HCT116 (cell line): ENCODE measurements around the gene CPNE7. TPM values are rescaled to one million over a fixed set of nuclear protein-coding genes. Genes with fewer than 3 reads are reported as not detected.

Experiments used
- ATAC-seq: fragments of 200-7000 bp; cut with Tn5 transposase; 2 replicates; pipeline ENCODE4 v1.9.1; 2020; ENCODE audit warnings: mild to moderate bottlenecking, moderate library complexity
- BruUV-seq: library from RNA; stranded (reverse); fragments of 400-500 nt; replicated peaks from 2 replicates; lab custom pipeline; 2021; lab: Mats Ljungman, UMichigan
- CTCF ChIA-PET: fragments of 300-600 bp; sonication (Branson Sonifier 250); formaldehyde crosslinking; loops from one replicate; lab custom pipeline; 2021; ENCODE audit warnings: antibody characterized with exemption; lab: Charles Lee
- POLR2A ChIA-PET: fragments of 300-600, 350-600 bp; sonication (Branson Sonifier 250); formaldehyde crosslinking; loops from one replicate; lab custom pipeline; 2021; ENCODE audit warnings: antibody characterized with exemption; lab: Charles Lee
- RAD21 ChIA-PET, 2 experiments: fragments of 300-600 bp; sonication (Branson Sonifier 250); formaldehyde crosslinking; loops; one replicate each; lab custom pipeline; 2023; ENCODE audit warnings: low total read pairs in 2 of 2; ENCODE audit not compliant: uncharacterized antibody in 2 of 2, unreplicated experiment in 2 of 2, low non-redundant PET in 1 of 2; lab: Charles Lee
- DNase-seq: peaks from one replicate; pipeline ENCODE4 v3.0.0-alpha.2; 2010; ENCODE audit warnings: low read depth, low spot score
- H2AFZ ChIP-seq: fragments of 200-600 bp; shearing (Covaris generic), sonication (generic); 2 replicates; pipeline ENCODE4 v1.6.1; 2017; ENCODE audit warnings: low read depth, mixed run types, mixed read lengths, antibody characterized with exemption, low read length; ENCODE audit not compliant: poor library complexity, severe bottlenecking
- H3K27ac ChIP-seq: 2 replicates; pipeline ENCODE4 v1.5.1; 2012; ENCODE audit warnings: low read depth, low read length
- H3K27me3 ChIP-seq: fragments of 200-600 bp; sonication (generic); 2 replicates; pipeline ENCODE4 v1.6.1; 2016; ENCODE audit warnings: mixed run types, low read length, mixed read lengths; ENCODE audit not compliant: insufficient read depth
- H3K36me3 ChIP-seq, 2 experiments: fragments of 200-500 bp in 1 of 2; fragments of 200-600 bp in 1 of 2; sonication (Bioruptor generic) in 1 of 2; sonication (generic) in 1 of 2; 2 replicates each; pipeline versions ENCODE4 v1.5.1 to v1.6.1; 2014 to 2016; ENCODE audit warnings: low read length in 2 of 2, inconsistent platforms in 1 of 2, mixed read lengths in 1 of 2, mixed run types in 1 of 2; ENCODE audit not compliant: insufficient read depth in 2 of 2, control insufficient read depth in 1 of 2
- H3K4me1 ChIP-seq, 2 experiments: fragments of 200-600 bp in 1 of 2; sonication (generic) in 1 of 2; 2 replicates each; pipeline versions ENCODE4 v1.5.1 to v1.6.1; 2012 to 2017; ENCODE audit warnings: low read length in 2 of 2, inconsistent platforms in 1 of 2, mild to moderate bottlenecking in 1 of 2, mixed read lengths in 1 of 2, mixed run types in 1 of 2, moderate library complexity in 1 of 2; ENCODE audit not compliant: insufficient read depth in 2 of 2, control insufficient read depth in 1 of 2
- H3K4me2 ChIP-seq: fragments of 200-600 bp; sonication (generic); 2 replicates; pipeline ENCODE4 v1.6.1; 2017; ENCODE audit warnings: mixed run types, low read length, mixed read lengths
- H3K4me3 ChIP-seq, 2 experiments: fragments of 200-600 bp in 1 of 2; sonication (generic) in 1 of 2; replicated peaks in 1 of 2; 2 replicates each; pipeline ENCODE4 v1.5.1; 2011 to 2016; ENCODE audit warnings: low read length in 2 of 2, control low read depth in 1 of 2, low read depth in 1 of 2, mild to moderate bottlenecking in 1 of 2, mixed read lengths in 1 of 2, mixed run types in 1 of 2
- H3K79me2 ChIP-seq: fragments of 200-600 bp; sonication (generic); 2 replicates; pipeline ENCODE4 v1.6.1; 2017; ENCODE audit warnings: mild to moderate bottlenecking, mixed run types, low read length, moderate library complexity, mixed read lengths; ENCODE audit not compliant: insufficient read depth
- H3K9ac ChIP-seq: fragments of 200-600 bp; sonication (generic); 2 replicates; pipeline ENCODE4 v1.6.1; 2016; ENCODE audit warnings: low read length, mixed read lengths
- H3K9me2 ChIP-seq: fragments of 200-600 bp; sonication (generic), shearing (Covaris generic); 2 replicates; pipeline ENCODE4 v1.6.1; 2017; ENCODE audit warnings: mixed run types, mild to moderate bottlenecking, moderate library complexity; ENCODE audit not compliant: insufficient read depth
- H3K9me3 ChIP-seq, 2 experiments: fragments of 200-500 bp in 1 of 2; fragments of 200-600 bp in 1 of 2; sonication (Bioruptor generic) in 1 of 2; sonication (generic) in 1 of 2; 2 replicates each; pipeline ENCODE4 v1.6.1; 2014 to 2017; ENCODE audit warnings: low read length in 2 of 2, mixed read lengths in 2 of 2, inconsistent platforms in 1 of 2, low read depth in 1 of 2, mild to moderate bottlenecking in 1 of 2, mixed run types in 1 of 2, moderate library complexity in 1 of 2; ENCODE audit not compliant: control insufficient read depth in 1 of 2, insufficient read depth in 1 of 2
- H4K20me1 ChIP-seq: fragments of 200-600 bp; sonication (generic), shearing (Covaris generic); 2 replicates; pipeline ENCODE4 v1.6.1; 2017; ENCODE audit warnings: mixed run types, mild to moderate bottlenecking, moderate library complexity; ENCODE audit not compliant: insufficient read depth
- CBX3 ChIP-seq: IDR thresholded peaks from 2 replicates; pipeline ENCODE4 v1.6.1; 2012; ENCODE audit warnings: low read depth
- EZH2 ChIP-seq: fragments of 200-600 bp; sonication (generic); IDR thresholded peaks from 2 replicates; pipeline ENCODE4 v1.6.1; 2017; ENCODE audit warnings: antibody characterized with exemption, mixed run types
- EZH2phosphoT487 ChIP-seq: fragments of 200-600 bp; IDR thresholded peaks from 2 replicates; pipeline ENCODE4 v1.6.1; 2018; ENCODE audit warnings: antibody characterized with exemption, borderline replicate concordance
- FOSL1 ChIP-seq: IDR thresholded peaks from 2 replicates; pipeline ENCODE4 v1.6.1; 2012; ENCODE audit warnings: low read depth
- JUND ChIP-seq: IDR thresholded peaks from 2 replicates; pipeline ENCODE4 v1.6.1; 2012
- MAX ChIP-seq: IDR thresholded peaks from 2 replicates; pipeline ENCODE4 v1.6.1; 2012
- POLR2A ChIP-seq: IDR thresholded peaks from 2 replicates; pipeline ENCODE4 v1.7.0; 2011; ENCODE audit warnings: borderline replicate concordance; ENCODE audit not compliant: insufficient read depth, insufficient read length; ENCODE audit errors: extremely low read depth
- RAD21 ChIP-seq: IDR thresholded peaks from 2 replicates; pipeline ENCODE4 v1.6.1; 2012; ENCODE audit warnings: low read depth, mild to moderate bottlenecking
- SP1 ChIP-seq: IDR thresholded peaks from 2 replicates; pipeline ENCODE4 v1.6.1; 2012; ENCODE audit warnings: low read depth
- YY1 ChIP-seq: IDR thresholded peaks from 2 replicates; pipeline ENCODE4 v1.6.1; 2011; ENCODE audit warnings: low read length, low read depth, moderate library complexity, mild to moderate bottlenecking; ENCODE audit not compliant: insufficient replicate concordance; ENCODE audit errors: extremely low read depth
- intact Hi-C: fragments of 100-400 bp; cut with micrococcal nuclease; formaldehyde crosslinking; loops from 2 replicates; pipeline ENCODE4 v1.10.0; 2022
- total RNA-seq: library from RNA; stranded (reverse); gene quantifications from one replicate; pipeline ENCODE4 v1.2.1, GENCODE V29; 2021; ENCODE audit not compliant: unreplicated experiment

The CPNE7 gene
- total RNA-seq, 1 experiment from 2014 or later, result 201 TPM

GRCh38 chr16:89599902-89600301 lies 24.3 kb downstream of the CPNE7 start:
- no peaks in the 10 kb centered on the region for H4K20me1 ChIP-seq
- intact Hi-C loops, result loop anchor here (1.0 to 2.0 kb wide), 2 partner anchors 41 to 67 kb away; no protein-coding TSS in a partner anchor
- BruUV-seq, result no TSS peak
- peaks cover 28 to 51% of the 10 kb centered on the region in 2 experiments for H3K4me1 ChIP-seq
- no peak overlapping the region; the same call in 1 of the 2 replicates for H3K27ac ChIP-seq
- H3K27me3 ChIP-seq, result no peaks in the 10 kb centered on the region
- ChIA-PET CTCF (interaction anchor here (0.6 to 2.1 kb wide), 12 partner anchors 8 to 261 kb away, joined by 3 to 17 read pairs (median 4); partner anchors contain the start of gene CDK10), POLR2A (interaction anchor here (0.6 kb wide), 1 partner anchor 11 kb away, joined by 3 read pairs; no protein-coding TSS in a partner anchor), RAD21 (interaction anchor here in 1 of 2 experiments (0.8 to 1.7 kb wide), 3 partner anchors 38 to 42 kb away, joined by 3 to 10 read pairs (median 3); no protein-coding TSS in a partner anchor)
- ATAC-seq (no peak), DNase-seq (no peak)
- H3K4me2 ChIP-seq, result peak overlapping the region; percentile 43
- H3K79me2 ChIP-seq, result no peaks in the 10 kb centered on the region
- no peak overlapping the region for H3K4me3 ChIP-seq
- H3K9ac ChIP-seq, result no peak overlapping the region
- TF ChIP-seq EZH2phosphoT487, result no peak
- TF ChIP-seq MAX, result no peak
- no peak for TF ChIP-seq SP1
- TF ChIP-seq CBX3, result no peak
- no peak for TF ChIP-seq EZH2
- TF ChIP-seq YY1, result no peak
- H2AFZ ChIP-seq, result no peak overlapping the region
- no peaks in the 10 kb centered on the region for H3K9me3 ChIP-seq
- H3K9me2 ChIP-seq, result no peaks in the 10 kb centered on the region
- H3K36me3 ChIP-seq, result peaks cover 0 to 6% of the 10 kb centered on the region in 2 experiments; a peak in 1 of 4 replicates

GRCh38 chr16:89600427-89600826 lies 24.9 kb downstream of the CPNE7 start:
- Histone ChIP-seq H3K27me3 (no peaks in the 10 kb centered on the region), H3K4me2 (no peak overlapping the region), H3K36me3 (peaks cover 0 to 6% of the 10 kb centered on the region in 2 experiments; a peak in 1 of 4 replicates), H3K79me2 (no peaks in the 10 kb centered on the region), H3K9ac (no peak overlapping the region), H4K20me1 (no peaks in the 10 kb centered on the region), H3K9me3 (no peaks in the 10 kb centered on the region), H3K4me1 (peaks cover 28 to 51% of the 10 kb centered on the region in 2 experiments), H3K9me2 (no peaks in the 10 kb centered on the region), H3K4me3 (no peak overlapping the region), H2AFZ (no peak overlapping the region), H3K27ac (no peak overlapping the region; the same call in 1 of the 2 replicates)
- ChIA-PET CTCF (interaction anchor here (1.1 to 2.1 kb wide), 5 partner anchors 9 to 260 kb away, joined by 3 to 17 read pairs (median 5); no protein-coding TSS in a partner anchor), RAD21 (interaction anchor here in 1 of 2 experiments (1.7 kb wide), 1 partner anchor 41 kb away, joined by 10 read pairs; no protein-coding TSS in a partner anchor), POLR2A (no interaction called here)
- no peak for DNase-seq
- no peak for ATAC-seq
- no TSS peak for BruUV-seq
- TF ChIP-seq JUND, result no peak
- no peak for TF ChIP-seq CBX3
- no peak for TF ChIP-seq EZH2
- no peak for TF ChIP-seq RAD21
- no peak for TF ChIP-seq POLR2A
- TF ChIP-seq FOSL1, result no peak
- intact Hi-C loops, result no loop called here
